GM21367 (cell line): ENCODE data around the gene PHF21B.
"Not testable (repeated sequence)": the region's sequence is repeated elsewhere in the genome, so short reads cannot be mapped to it uniquely, and the experiment has no call there.

Source experiments
- ATAC-seq: cut with Tn5 transposase; IDR thresholded peaks from one replicate; pipeline ENCODE4 v1.9.1; 2021; ENCODE audit not compliant: unreplicated experiment

The PHF21B gene

GRCh38 chr22:45009606-45010531, at the start of gene PHF21B:
Gene PHF21B, minus strand, starts transcription at chr22:45010005. Its CDS starts 456 bp downstream, at chr22:45009549.
- no peak for ATAC-seq

DNA sequence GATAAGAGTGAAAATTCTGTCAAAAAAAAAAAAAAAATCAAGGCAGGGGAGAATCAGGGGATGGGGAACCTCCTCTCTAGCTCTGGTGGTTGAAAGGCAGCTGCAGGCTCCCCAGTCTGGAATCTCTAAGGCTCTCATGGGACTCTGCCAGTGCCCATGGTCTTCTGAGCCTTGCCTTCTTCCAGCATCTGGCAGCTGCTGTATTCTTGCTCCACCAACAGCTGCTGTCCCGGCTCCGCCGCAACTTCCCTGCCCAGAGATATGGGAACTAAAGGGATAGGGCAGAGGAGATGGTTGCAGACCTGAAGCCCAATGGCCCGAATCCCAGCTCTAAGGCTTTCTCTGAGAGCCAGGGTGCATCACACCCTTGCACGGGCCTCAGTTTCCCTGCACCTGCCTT, 49.5 kb upstream of the PHF21B start:
- no peak for ATAC-seq

- no peak for ATAC-seq
Observed at GRCh38 chr22:45058622-45058912, 48.8 kb upstream of the PHF21B start.

DNA sequence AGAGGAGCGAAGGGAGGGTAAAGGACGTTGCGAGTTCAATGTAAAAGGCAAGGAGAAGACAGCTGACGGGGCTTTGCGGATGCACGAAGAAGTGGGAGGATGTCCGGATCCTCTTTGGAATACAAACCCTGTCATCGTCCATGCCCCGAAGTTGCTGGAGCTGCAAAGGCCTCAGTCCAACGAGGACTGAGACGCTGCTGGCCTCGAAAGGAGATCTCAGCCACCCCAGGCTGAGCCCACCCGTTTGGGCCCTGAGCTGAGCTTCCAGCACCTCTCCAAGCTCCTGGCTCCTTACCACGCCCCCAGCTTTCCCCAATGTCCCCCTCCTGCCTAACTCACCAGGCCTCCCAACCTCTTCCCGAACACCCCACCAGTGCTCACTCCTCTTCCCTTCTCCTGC, 46.1 kb upstream of the PHF21B start:
- ATAC-seq: no peak

- no peak for ATAC-seq
Observed at GRCh38 chr22:45053571-45053970, 43.8 kb upstream of the PHF21B start.

GRCh38 chr22:45053094-45053493, 43.3 kb upstream of the PHF21B start:
- ATAC-seq: no peak

DNA sequence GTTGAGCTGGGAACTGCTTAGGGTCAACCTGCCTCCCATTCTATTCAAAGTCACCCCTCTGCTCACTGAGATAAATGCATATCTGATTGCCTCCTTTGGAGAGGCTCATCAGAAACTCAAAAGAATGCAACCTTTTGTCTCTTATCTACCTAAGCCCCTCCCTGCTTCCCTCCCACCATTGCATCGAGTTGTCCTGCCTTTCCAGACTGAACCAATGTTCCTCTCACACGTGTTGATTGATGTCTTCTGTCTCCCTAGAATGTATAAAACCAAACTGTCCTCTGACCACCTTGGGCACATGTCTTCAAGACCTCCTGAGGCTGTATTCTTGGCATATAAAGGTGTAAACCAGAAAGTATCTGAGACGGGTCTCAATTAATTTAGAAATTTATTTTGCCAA, 42.9 kb upstream of the PHF21B start:
- ATAC-seq: not testable (repeated sequence)

DNA sequence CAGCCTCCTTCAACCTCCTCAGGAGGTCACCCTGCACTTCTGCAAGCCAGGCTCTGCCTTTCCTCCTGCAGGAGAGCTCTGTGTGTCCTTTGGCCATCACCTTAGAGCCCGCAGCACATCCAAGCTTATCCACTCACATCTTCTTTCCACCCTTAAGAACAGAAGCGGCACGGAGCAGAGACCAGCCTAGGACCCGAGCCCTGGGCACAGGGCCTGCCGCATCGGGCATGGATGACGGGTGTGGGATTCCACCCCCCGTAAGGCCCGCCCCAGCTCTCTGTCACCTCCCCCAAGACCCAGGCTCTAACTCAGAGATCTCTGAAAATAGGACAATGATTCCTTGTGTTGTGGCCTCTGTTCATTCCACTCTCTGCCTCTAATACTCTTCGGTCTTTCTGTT, 42.1 kb upstream of the PHF21B start:
- ATAC-seq: no peak

GRCh38 chr22:45051419-45051818, 41.6 kb upstream of the PHF21B start:
- no peak for ATAC-seq

DNA sequence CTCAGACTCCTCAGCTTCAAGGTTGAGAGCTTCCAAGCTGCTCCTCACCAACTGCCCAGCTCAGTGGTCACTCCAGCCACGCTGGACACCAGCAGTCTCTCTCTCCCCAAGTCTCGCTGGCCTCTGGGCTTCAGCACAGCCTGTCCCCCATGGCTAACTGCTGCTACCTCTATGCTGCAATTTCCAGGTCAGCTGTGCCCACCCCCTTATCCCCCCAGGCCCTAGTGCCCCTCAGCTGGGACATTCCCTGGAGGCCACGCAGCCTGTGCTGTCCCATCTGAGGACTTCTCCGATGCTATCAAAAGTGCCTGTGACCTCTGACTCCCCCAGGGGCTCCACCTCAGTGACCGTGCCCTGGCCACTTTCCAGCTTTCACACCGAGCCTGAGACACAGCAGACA, 37.5 kb upstream of the PHF21B start:
- no peak for ATAC-seq

DNA sequence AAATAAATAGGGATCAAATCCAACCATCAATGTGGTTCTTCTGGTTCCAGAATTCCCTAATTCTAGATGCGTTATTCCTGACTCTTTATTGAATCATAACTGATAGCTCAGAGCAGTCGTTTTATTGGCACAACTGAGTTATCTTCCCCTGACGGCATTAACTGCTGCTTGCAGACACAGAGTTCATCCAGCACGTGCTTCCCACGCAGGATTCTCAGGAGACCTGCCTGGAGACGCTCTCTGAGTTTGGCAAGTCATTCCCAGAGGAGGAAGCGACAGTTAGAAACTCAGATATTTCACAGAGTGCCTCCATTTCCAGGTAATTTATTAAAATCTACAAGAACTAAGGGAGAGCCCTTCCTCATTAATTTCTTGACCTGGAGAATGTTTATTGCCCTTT, 35.4 kb upstream of the PHF21B start:
- ATAC-seq: no peak

- ATAC-seq: no peak
Observed at GRCh38 chr22:45042263-45042662, 32.5 kb upstream of the PHF21B start.

DNA sequence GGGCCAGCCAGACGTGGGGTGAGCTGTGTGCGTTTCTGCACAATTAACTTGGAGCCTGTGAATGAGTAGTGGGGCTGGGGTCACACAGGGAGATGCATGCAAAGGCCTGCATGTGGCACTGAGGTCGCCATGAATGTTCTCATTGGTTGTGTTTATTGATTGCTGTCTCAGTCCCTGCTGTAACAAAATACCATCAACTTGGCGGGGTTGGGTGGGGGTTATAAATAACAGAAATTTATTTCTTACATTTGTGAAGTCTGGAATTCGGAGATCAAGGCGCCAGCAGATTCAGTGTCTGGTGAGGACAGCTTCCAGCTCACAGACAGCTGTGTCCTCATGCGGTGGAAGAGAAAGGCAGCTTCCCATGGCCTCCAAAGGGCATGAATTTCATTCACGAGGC, 29.3 kb upstream of the PHF21B start:
- ATAC-seq: no peak

DNA sequence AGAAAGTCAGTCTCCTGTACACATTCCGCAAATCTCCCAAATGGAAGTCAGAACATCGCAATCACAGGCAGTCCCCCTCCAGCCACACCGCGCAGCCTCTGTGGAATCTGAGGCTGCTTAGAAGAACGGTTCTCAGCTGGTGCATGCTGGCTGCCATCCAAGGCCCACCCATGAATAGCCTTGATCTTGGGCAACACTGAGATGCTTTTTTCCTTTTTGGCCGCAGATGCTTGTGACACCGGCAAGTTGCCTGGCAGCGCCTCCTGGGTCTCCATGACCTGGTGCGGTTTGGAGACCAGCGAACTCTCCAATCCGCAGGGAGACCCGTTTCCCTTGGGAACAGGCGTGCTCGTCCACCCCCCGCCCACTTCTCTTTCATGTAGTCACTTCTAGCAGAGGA, 26.3 kb upstream of the PHF21B start:
- ATAC-seq: no peak

DNA sequence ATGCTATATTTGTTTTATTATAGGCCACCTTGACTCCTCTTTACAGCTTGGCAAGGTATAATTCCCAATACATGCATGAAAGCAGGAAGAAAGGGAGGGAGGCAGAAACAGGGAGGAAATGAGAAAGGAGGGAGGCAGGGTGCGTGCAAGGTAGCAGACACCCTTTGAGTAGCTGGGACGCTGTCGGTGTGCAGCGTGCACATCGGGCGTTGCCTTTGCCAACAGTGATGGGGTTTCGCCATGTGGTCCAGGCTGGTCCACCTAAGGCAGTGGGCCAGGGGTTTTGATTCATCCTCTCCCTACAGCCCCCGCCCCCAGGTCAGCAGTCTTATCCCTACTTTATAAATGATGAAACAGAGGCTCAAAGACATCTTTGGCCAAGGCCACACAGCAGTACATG, 25.0 kb upstream of the PHF21B start:
- ATAC-seq: no peak

DNA sequence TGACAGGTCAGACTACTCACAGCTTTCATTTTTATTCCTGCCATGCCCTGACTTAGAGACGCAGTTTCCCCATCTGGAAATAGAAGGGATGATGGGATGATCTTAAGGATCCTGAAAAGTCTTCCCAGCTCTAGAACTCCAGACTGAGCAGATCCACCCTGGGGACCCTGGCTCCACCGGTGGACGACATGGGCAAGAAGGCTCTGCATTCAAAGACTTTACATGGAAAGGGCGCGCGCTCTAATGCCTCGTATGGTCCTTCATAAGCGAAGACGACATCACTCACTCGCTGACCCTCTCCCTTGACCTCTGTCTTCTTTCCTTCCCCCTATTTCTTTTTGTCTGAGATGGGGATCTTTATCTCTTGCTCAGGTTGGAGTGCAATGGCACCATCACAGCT, 24.4 kb upstream of the PHF21B start:
- ATAC-seq: no peak

GRCh38 chr22:45033136-45033535, 23.3 kb upstream of the PHF21B start:
- no peak for ATAC-seq

DNA sequence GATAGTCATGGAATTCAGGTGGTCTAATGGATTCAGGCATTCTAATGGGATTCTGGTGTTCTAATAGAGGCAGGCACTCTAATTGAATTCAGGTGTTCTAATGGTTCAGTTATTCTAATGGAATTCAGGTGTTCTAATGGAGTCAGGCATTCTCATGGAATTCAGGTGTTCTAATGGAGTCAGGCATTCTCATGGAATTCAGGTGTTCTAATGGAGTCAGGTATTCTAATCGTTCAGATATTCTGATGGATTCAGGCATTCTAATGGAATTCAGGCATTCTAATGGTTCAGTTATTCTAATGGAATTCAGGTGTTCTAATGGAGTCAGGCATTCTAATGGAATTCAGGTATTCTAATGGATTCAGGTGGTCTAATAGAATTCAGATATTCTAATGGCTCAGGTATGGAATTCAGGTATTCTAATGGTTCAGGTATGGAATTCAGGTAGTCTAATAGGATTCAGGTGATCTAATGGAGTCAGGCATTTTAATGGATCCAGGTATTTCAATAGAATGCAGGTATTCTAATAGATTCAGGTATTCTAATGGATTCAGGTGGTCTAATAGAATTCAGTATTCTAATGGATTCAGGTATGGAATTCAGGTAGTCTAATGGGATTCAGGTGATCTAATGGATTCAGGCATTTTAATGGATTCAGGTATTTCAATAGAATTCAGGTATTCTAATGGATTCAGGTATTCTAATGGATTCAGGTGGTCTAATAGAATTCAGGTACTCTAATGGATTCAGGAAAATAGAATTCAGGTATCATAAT, 22.0 kb upstream of the PHF21B start:
- no peak for ATAC-seq

- ATAC-seq: no peak
Observed at GRCh38 chr22:45029501-45029900, 19.7 kb upstream of the PHF21B start.

DNA sequence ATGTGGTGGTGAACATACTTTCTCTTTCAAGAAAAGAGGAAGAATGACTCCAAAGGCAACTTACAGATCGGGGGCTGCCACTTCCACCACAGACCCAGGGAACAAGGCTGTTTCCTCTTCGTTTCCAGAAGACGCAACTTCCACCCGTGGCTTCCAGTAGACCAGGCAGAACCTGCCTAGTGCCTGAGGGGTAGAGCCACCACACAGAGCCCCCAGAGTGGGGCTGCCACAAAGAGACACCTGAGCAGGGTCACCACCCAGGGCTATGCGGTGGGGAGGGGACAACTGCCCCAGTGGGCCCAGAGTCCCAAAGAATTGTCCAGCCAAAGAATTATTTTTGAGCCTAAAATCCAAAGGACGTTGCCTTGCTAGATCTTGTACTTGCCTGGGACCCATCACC, 16.7 kb upstream of the PHF21B start:
- ATAC-seq: no peak

- no peak for ATAC-seq
Observed at GRCh38 chr22:45023431-45023830, 13.6 kb upstream of the PHF21B start.

DNA sequence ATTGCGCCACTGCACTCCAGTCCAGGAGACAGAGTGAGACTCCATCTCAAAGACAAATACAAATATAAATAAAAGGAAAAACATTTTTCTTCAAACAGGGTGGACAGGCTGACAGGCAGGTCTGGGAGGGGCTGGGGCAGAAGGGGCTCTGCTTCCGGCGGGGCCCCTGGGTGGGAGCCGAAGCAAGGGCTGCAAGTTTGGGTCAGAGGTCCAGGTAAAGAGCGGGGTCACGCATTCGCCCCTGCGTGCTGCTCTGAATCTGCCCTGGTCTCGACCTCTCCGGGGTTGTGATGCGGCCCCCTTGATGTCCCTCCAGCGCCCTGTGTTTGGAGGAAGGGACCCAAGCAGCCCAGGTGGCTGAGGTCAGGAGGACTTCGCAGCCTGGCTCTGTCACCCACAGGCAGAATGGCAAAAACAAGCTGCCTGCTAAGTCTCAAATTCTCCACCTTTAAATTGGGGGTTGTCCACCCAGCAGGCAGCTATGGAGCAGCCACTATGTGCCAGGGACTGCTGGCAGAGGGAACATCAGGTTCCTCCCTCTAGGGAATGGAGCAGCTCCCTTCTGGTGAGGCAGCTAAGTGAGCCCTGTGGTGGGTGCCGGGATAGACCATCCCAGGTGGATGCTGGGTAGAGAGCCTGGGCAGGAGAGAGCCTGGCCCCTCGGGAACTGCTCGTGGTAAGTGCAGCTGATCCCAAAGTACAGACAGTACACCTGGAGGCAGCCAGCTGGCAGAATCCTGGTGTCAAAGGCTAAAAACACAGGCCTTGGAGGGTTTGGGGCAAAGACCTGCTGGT, 10.3 kb upstream of the PHF21B start:
- no peak for ATAC-seq
